Stimulated activated CD8-positive, alpha-beta memory T cell treated with anti-CD3 and anti-CD28 coated beads, Interleukin-7, amount 100 ng/mL, for 24 hours (primary cell): ENCODE data around the gene EMILIN2.

ENCODE experiments used
- DNase-seq: peaks from one replicate; pipeline ENCODE4 v3.0.0-alpha.2; 2020; ENCODE audit warnings: low read depth

The EMILIN2 gene

GRCh38 chr18:2916184-2916583 is 69.4 kb downstream of the EMILIN2 start:
- DNase-seq, result no peak

DNA sequence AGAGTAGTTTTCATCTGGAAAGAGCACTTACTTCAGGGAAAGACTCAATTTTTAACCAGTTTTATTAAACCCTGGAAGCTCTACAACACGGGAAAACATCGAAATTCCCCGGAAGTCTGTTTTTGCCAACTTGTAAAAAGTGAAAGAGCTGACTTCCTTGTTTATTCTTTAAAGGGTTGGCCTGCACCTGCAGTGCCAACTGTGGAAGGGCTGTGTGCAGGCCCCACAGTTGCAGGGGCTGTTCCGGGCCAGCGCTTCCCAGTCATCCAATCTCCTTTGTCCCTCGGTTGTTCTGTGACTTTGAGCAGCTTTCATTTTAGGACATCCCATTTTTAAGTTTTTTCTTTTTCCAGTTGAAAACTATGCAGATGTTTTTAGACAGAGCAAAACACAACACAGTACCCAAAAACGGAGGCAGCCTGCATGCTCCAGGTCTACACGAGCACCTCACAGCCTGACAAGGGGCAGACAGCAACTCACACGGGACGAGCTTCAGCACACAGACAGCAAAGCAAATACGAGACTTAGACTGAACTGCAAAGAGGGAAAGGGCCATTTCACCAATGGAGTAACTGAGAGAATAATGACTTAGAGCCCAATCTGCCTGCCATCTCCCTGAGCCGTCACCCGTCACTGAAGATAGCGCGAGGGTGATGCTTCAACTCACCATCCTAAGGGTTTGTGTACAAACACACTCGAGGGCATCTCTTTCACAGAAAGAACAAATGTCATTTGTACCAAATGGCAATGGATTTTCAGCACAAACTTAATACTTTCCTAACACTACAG is 70.6 kb downstream of the EMILIN2 start:
- DNase-seq, result no peak

DNA sequence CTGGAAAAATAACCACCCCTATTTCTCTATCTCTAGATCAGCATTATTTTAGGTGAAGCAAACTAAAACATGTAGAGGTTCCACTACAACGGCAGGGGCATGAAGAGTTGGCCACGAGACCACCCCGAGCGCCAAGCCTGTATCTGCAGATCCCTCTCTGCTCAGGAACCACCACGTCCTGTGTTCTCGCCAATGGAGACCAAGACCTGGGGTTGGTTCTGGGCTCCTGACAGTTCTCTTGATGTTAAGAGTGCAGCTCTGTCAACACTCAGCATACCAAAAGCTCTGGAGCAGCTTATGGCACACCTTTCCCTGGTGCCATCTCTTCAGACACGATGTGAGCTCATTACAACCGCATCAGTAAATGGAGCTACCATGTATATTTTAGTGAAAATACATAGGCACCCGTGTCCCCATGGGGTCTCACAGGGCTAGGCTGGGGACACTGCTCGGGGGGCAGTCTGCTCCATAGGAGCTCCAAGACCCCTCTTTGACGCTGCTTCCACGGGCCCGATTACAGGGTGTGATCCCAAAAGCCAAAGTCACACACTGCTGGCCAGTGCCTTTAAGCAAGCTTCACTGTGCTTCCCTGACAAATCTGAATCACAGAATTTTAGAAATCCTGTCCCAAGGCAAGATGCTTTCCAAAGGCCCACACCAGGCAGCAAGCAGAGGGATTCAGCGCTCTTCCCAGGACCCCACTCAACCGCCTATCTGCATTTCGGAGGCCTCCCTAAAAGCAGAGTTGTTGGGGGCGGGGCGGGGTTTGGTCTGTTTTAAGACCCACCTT is 72.2 kb downstream of the EMILIN2 start:
- no peak for DNase-seq

DNA sequence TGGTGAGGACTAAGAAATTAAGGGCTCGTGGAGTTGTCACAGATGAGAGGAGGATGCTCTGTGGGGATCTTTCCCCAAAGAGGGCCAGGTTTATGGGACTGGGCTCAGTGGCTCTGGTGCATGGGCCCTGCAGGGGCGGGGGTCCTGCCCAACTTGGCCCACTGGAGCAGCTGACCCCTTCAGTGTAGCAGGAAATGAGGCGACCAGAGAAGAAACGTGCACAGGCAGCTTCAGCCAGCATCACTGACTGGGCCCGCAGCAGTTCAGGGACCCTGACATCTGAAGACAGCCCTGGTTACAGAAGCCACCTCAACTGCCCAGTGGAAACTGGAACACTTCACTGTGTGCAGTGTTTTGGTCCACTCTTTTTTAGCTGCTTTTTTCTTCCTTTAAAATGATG is 72.8 kb downstream of the EMILIN2 start:
- DNase-seq, result no peak

DNA sequence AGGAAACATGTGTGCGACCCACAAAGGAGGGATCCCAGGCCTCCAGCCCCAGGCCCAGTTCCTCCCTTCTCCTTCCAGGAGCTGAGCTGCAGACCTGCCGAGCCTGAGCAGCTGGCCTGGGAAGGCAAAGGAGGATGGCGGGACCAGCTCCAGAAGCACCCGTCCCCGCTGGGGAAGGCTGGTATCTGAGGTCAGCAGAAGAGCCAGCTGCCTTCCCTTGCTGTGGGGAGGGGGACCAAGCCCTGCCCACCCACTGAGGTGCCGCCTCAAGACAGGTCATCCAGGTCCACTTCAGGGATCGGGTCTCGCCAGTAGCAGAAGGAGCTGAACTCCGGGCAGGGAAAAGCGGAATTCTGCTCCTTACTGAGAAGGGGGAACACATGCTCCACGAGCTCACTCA is 73.2 kb downstream of the EMILIN2 start:
- DNase-seq, result no peak

DNA sequence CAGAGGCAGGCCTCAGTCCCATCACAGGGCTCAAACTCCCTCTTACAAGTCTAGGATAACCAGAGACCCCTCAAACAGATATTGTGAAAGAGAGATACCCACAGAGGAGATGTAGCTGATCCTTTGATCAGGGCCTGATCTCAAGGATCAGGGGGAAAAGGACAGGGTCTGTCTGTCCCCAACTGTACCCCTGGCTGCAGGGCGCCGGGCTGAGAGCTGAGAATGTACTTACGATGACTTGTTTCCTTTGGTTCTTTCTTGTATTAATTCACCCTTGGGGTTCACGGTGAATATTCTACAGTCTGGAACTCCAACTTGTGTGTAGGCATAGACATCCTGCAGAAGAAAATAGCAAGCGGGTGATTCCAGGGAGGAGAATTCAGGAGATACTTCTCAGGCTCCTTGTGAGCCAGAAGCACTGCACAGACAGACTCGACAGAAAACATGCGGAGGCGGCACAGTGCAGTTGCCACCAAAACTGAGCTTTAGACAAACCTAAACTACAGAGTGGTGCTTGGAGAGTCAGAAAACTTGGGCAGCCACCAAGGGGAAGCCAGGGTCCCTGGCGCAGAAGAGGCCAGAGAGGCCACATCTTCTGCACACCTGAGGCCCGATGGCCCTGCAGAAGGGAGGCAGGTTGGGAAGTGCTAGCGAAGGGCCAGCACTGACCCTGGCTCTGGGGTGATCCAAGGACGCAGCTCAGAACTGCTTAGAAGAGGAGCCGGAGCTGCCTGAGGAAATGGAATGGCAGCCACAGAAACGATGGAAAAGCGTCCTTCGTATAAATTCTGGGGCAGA is 73.9 kb downstream of the EMILIN2 start:
- no peak for DNase-seq

DNA sequence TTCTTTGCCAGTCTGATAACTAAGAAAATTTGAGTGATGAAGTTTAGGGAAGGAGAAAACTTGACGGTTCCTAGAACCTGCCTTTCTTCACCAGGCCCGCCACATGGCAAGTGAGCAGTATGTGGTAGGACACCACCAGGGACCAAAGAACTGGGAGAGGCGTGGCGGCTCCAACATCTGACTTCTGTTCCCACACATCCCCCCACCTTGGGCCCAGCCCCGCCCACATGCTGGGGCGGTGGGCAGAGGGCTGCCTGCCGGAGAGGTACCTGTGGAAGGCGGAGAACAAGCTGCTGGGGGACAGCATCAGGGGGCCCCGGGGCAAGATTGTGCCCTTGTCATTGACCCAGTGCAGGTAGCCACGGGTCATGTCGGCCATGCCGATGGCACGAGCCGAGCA is 75.0 kb downstream of the EMILIN2 start:
- DNase-seq, result no peak

DNA sequence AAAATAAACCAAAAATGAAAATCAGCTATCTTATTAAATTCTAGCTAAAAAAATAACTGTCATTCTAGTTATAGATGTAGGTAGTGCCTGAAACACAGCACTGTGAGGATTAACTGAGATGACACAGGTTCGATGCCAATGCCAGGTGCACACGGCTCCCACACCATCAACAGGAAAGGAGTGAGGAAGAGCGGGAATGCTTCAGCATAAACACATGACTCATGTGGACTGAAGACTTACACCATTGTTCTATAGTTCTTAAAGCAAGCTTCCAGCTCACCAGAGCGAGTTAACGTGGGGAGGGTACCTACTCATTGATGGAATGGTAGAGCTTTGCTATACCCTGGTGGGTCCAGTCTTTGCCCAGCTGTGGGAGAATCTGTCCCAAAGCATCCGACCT is 76.7 kb downstream of the EMILIN2 start:
- DNase-seq, result no peak

DNA sequence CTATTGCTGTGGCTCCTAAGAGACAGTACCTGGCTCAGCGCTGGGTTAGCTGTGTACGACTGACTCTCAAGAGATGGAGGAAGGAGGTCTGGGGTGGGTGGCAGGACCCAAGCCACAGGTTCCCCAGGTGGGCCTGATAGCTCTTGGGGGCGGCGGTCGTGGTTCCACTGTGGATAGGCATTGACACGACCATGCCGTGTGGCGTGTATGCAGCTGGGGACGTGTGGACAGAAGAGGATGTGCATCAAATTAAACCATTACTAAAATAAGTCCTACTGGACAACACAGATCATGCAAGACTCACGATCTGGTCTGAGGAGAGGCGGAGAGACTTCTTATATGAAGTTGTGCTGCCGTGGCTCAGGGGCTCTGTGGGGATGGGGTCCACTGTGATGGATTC is 78.1 kb downstream of the EMILIN2 start:
- no peak for DNase-seq

GRCh38 chr18:2926528-2926927 is 79.7 kb downstream of the EMILIN2 start:
- DNase-seq, result no peak

GRCh38 chr18:2927745-2928144 is 80.9 kb downstream of the EMILIN2 start:
- no peak for DNase-seq

DNA sequence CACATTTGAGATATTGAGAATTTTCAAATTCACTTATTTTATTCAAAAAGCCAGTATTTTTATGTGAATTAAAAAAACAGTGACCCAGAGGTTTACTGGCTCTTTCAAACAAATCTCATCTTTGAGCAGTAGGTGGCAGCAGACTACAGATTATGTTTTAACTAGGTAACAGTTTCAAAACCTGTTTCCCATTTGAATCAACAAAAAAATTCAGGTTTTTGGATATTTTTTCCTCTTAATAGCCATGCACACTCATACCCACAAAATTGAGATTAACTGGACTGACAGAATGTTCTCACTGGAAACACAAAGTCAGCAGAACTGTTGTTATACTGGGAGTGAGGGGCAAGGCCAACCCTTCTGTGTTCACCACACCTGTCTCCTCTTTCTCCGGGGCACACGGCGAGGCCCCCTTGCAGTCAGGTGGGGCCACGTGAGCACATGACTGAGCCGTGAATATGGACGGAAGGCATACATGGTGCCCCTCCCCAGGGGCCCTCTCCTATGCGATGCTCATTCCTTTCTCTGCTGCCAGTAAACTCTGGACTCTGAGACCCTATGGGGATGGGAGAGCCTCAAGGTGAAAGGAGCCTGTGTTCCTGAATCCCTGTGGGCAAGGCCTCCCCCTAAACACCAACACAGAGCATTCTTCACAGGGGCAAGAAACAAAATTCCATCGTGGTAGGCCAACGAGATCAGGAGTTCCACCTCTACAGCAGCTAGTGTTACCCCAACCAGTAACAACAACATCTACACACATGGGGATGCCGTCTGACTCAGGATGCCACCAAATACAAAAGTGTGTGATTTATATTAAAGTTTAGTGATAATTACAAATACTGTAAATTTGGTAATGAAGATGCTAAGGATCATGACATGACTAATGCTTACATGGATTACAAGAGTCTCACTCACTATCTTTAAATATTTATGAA is 85.7 kb downstream of the EMILIN2 start:
- no peak for DNase-seq

DNA sequence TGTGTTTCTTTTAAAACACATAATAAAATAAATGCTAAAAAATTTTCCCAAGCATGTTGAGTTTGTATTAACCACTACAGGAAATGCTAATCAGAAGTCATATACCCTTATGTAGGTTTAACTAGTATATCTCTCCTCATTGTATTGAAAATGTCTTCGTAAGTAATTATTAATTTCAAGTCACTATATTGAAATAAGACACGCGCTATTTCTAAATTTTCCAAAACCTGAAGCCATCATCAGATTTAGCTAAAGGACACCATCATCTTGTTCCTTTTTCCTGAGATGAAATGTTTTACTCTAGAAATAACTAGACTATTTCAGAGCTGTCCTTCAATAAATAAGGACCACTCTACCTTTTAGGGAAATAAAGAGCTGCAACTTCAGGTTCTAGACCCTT is 87.2 kb downstream of the EMILIN2 start:
- DNase-seq, result no peak

GRCh38 chr18:2935438-2936192 is 88.8 kb downstream of the EMILIN2 start:
- DNase-seq, result no peak

- no peak for DNase-seq
Measured at GRCh38 chr18:2939317-2939716, 92.5 kb downstream of the EMILIN2 start.

DNA sequence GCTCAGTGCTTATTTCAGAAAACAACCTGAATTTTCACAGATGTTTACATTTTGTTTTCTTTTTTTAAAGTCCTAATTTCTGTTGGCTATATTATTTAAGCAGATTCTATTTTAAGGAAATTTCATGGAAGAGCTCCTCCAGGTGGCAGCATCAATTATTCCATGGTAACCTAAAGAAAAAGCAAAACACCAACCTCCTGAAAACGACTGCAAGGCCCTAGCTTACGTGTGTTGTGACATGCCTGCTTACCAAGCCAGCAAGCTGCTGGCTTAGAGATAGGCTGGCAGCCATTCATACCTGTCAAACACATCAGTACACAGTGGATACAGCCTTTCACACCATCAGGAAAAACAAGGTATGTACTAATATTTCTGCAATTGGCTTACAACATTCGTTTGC is 101.2 kb downstream of the EMILIN2 start:
- DNase-seq, result no peak

DNA sequence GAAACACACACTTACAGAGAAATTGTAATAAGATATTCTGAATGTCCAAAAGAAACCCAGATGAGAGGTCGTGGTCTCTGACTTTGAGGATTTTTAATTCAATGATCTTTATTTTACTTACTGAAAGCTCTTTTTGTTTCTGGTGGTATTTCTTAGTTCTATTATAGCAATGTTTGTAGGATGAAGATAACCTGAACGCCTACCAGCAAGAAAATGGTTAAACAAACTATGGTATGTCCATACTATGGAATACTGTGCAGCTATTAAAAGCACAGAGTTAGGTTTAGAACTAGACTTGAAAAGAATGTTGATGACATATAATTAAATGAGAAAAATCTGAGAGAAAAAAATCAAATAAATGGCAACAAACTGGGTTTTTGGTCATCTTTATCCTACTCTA is 105.8 kb downstream of the EMILIN2 start:
- DNase-seq, result no peak

GRCh38 chr18:2953935-2954653 is 107.3 kb downstream of the EMILIN2 start:
- DNase-seq, result no peak

DNA sequence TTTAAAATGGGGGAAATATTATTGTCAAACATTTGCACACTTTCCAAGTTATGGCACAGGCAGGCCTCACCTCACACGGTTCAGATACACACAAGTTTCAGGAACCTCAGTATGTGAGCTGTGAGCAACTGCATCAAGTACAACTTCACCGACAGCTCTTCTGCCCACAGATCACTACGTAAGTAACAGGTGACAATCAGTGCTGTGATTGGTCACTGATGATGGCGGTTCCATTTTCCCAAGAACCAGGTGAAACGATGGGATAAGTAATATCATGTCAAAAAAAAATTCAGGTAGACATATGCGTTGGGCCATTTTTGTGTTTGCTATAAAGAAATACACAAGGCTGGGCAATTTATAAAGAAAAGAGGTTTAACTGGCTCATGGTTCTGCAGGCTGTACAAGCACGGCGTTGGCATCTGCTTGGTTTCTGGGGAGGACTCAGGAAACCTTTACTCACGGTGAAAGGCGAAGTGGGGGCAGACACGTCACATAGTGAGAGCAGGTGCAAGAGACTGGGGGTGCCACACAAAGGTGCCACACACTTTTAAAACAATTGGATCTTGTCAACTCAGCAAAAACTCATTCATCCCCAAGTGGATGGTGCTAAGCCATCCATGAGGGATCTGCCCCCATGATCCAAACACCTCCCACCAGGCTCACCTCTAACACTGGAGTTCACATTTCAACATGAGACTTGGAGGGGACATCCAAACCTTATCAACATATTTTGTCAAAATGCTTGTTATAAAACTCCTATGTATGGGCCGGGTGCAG is 108.3 kb downstream of the EMILIN2 start:
- no peak for DNase-seq
